ENCODE data around the gene UCP2.

UCP2 gene

GRCh38 chr11:74008373-74009229 is 26.0 kb upstream of the UCP2 start, which contains the start of gene UCP3:
TSS of gene UCP3 (minus strand) at chr11:74009085. CDS start at chr11:74007042, 2,043 bp downstream.
- Histone ChIP-seq H3K9ac (ENCODE audit: low read depth, low read length) (no peak within 1 kb of the TSS), H3K27me3 (ENCODE audit: insufficient read depth, low read length) (no peaks in the 10 kb centered on the region), H3K27ac (ENCODE audit: low read depth, low read length) (no peak within 1 kb of the TSS), H3K4me1 (ENCODE audit: insufficient read depth, low read length) (no peaks in the 10 kb centered on the region), H3K4me3 (ENCODE audit: low read length) (no peak within 1 kb of the TSS), H3K9me3 (ENCODE audit: insufficient read depth, low read depth, low read length) (no peaks in the 10 kb centered on the region), H3K36me3 (ENCODE audit: insufficient read depth, low read length) (peaks cover 7% of the 10 kb centered on the region; the same call in 1 of the 2 replicates)
- WGBS = 86% methylated on average over 9 of the region's 9 CpGs

- WGBS = 94% methylated on average over 6 of the region's 6 CpGs
- Histone ChIP-seq H3K27ac (ENCODE audit: low read depth, low read length) (no peak overlapping the region), H3K4me1 (ENCODE audit: insufficient read depth, low read length) (no peaks in the 10 kb centered on the region), H3K4me3 (ENCODE audit: low read length) (no peak overlapping the region), H3K36me3 (ENCODE audit: insufficient read depth, low read length) (peaks cover 5% of the 10 kb centered on the region; the same call in 1 of the 2 replicates), H3K9me3 (ENCODE audit: insufficient read depth, low read depth, low read length) (no peaks in the 10 kb centered on the region), H3K9ac (ENCODE audit: low read depth, low read length) (no peak overlapping the region), H3K27me3 (ENCODE audit: insufficient read depth, low read length) (no peaks in the 10 kb centered on the region)
These were observed 25.2 kb upstream of the UCP2 start for GRCh38 chr11:74007691-74008372.

- Histone ChIP-seq H3K9ac (ENCODE audit: low read depth, low read length) (no peak overlapping the region), H3K4me3 (ENCODE audit: low read length) (no peak overlapping the region), H3K9me3 (ENCODE audit: insufficient read depth, low read depth, low read length) (no peaks in the 10 kb centered on the region), H3K36me3 (ENCODE audit: insufficient read depth, low read length) (no peaks in the 10 kb centered on the region), H3K4me1 (ENCODE audit: insufficient read depth, low read length) (no peaks in the 10 kb centered on the region), H3K27ac (ENCODE audit: low read depth, low read length) (no peak overlapping the region), H3K27me3 (ENCODE audit: insufficient read depth, low read length) (no peaks in the 10 kb centered on the region)
- WGBS = 88% methylated on average over 7 of the region's 7 CpGs
These were observed 24.2 kb upstream of the UCP2 start for GRCh38 chr11:74006743-74007304.

GRCh38 chr11:74005721-74006517 is 23.3 kb upstream of the UCP2 start:
- Histone ChIP-seq H3K9me3 (ENCODE audit: insufficient read depth, low read depth, low read length) (no peaks in the 10 kb centered on the region), H3K27ac (ENCODE audit: low read depth, low read length) (no peak overlapping the region), H3K4me3 (ENCODE audit: low read length) (no peak overlapping the region), H3K4me1 (ENCODE audit: insufficient read depth, low read length) (no peaks in the 10 kb centered on the region), H3K27me3 (ENCODE audit: insufficient read depth, low read length) (no peaks in the 10 kb centered on the region), H3K36me3 (ENCODE audit: insufficient read depth, low read length) (no peaks in the 10 kb centered on the region), H3K9ac (ENCODE audit: low read depth, low read length) (no peak overlapping the region)
- 92% methylated on average over 29 of the region's 29 CpGs for WGBS

GRCh38 chr11:74004759-74005615 is 22.3 kb upstream of the UCP2 start:
- no peaks in the 10 kb centered on the region for H3K36me3 ChIP-seq (ENCODE audit: insufficient read depth, low read length)
- 83% methylated on average over 11 of the region's 11 CpGs for WGBS
- H3K9me3 ChIP-seq (ENCODE audit: insufficient read depth, low read depth, low read length) = no peaks in the 10 kb centered on the region
- 0 out of 2 replicates have a peak, but pooled peaks cover 4% of the 10 kb centered on the region for H3K4me1 ChIP-seq (ENCODE audit: insufficient read depth, low read length)
- no peak overlapping the region for H3K9ac ChIP-seq (ENCODE audit: low read depth, low read length)
- H3K27me3 ChIP-seq (ENCODE audit: insufficient read depth, low read length) = no peaks in the 10 kb centered on the region
- H3K27ac ChIP-seq (ENCODE audit: low read depth, low read length) = no peak overlapping the region
- no peak overlapping the region for H3K4me3 ChIP-seq (ENCODE audit: low read length)

GRCh38 chr11:74004046-74004695 is 21.5 kb upstream of the UCP2 start:
- no peaks in the 10 kb centered on the region for H3K27me3 ChIP-seq (ENCODE audit: insufficient read depth, low read length)
- H3K27ac ChIP-seq (ENCODE audit: low read depth, low read length) = no peak overlapping the region
- H3K9me3 ChIP-seq (ENCODE audit: insufficient read depth, low read depth, low read length) = no peaks in the 10 kb centered on the region
- no peak overlapping the region for H3K4me3 ChIP-seq (ENCODE audit: low read length)
- H3K36me3 ChIP-seq (ENCODE audit: insufficient read depth, low read length) = no peaks in the 10 kb centered on the region
- 0 out of 2 replicates have a peak, but pooled peaks cover 4% of the 10 kb centered on the region for H3K4me1 ChIP-seq (ENCODE audit: insufficient read depth, low read length)
- no peak overlapping the region for H3K9ac ChIP-seq (ENCODE audit: low read depth, low read length)
- WGBS = 95% methylated on average over 6 of the region's 6 CpGs

GRCh38 chr11:74002832-74003231 is 20.2 kb upstream of the UCP2 start:
- Histone ChIP-seq H3K36me3 (ENCODE audit: insufficient read depth, low read length) (no peaks in the 10 kb centered on the region), H3K27ac (ENCODE audit: low read depth, low read length) (no peak overlapping the region), H3K4me1 (ENCODE audit: insufficient read depth, low read length) (0 out of 2 replicates have a peak, but pooled peaks cover 4% of the 10 kb centered on the region), H3K27me3 (ENCODE audit: insufficient read depth, low read length) (no peaks in the 10 kb centered on the region), H3K9ac (ENCODE audit: low read depth, low read length) (no peak overlapping the region), H3K4me3 (ENCODE audit: low read length) (no peak overlapping the region), H3K9me3 (ENCODE audit: insufficient read depth, low read depth, low read length) (no peaks in the 10 kb centered on the region)
- 90% methylated on average over 4 of the region's 4 CpGs for WGBS

- H3K4me1 ChIP-seq (ENCODE audit: insufficient read depth, low read length) = 0 out of 2 replicates have a peak, but pooled peaks cover 4% of the 10 kb centered on the region
- no peak overlapping the region for H3K4me3 ChIP-seq (ENCODE audit: low read length)
- H3K9ac ChIP-seq (ENCODE audit: low read depth, low read length) = no peak overlapping the region
- H3K36me3 ChIP-seq (ENCODE audit: insufficient read depth, low read length) = no peaks in the 10 kb centered on the region
- no peaks in the 10 kb centered on the region for H3K27me3 ChIP-seq (ENCODE audit: insufficient read depth, low read length)
- H3K27ac ChIP-seq (ENCODE audit: low read depth, low read length) = no peak overlapping the region
- WGBS = 82% methylated on average over 7 of the region's 7 CpGs
- H3K9me3 ChIP-seq (ENCODE audit: insufficient read depth, low read depth, low read length) = no peaks in the 10 kb centered on the region
These were observed 19.2 kb upstream of the UCP2 start for GRCh38 chr11:74001822-74002286.

GRCh38 chr11:74000307-74001133 is 17.9 kb upstream of the UCP2 start:
- Histone ChIP-seq H3K27ac (ENCODE audit: low read depth, low read length) (no peak overlapping the region), H3K9me3 (ENCODE audit: insufficient read depth, low read depth, low read length) (no peaks in the 10 kb centered on the region), H3K4me1 (ENCODE audit: insufficient read depth, low read length) (0 out of 2 replicates have a peak, but pooled peaks cover 4% of the 10 kb centered on the region), H3K4me3 (ENCODE audit: low read length) (no peak overlapping the region), H3K36me3 (ENCODE audit: insufficient read depth, low read length) (no peaks in the 10 kb centered on the region), H3K9ac (ENCODE audit: low read depth, low read length) (no peak overlapping the region), H3K27me3 (ENCODE audit: insufficient read depth, low read length) (no peaks in the 10 kb centered on the region)
- 87% methylated on average over 11 of the region's 14 CpGs for WGBS
